MG63 (cell line): Measurements from ENCODE around the gene UPK3A. TPM values are rescaled to one million over a fixed set of nuclear protein-coding genes. Genes with fewer than 3 reads are reported as not detected.
"Not testable (repeated sequence)": the region's sequence is repeated elsewhere in the genome, so short reads cannot be mapped to it uniquely, and the experiment has no call there.

Source experiments
- DNase-seq: peaks from one replicate; pipeline ENCODE4 v3.0.0-alpha.2; 2020
- H3K27me3 ChIP-seq: fragments of 250-450 bp; sonication (Bioruptor Pico); 2 replicates; pipeline ENCODE4 v1.5.1; 2020; ENCODE audit warnings: mild to moderate bottlenecking, moderate library complexity
- H3K36me3 ChIP-seq: fragments of 250-450 bp; sonication (Bioruptor Pico); 2 replicates; pipeline ENCODE4 v1.5.1; 2020; ENCODE audit warnings: mild to moderate bottlenecking, moderate library complexity
- H3K4me3 ChIP-seq: fragments of 250-450 bp; sonication (Bioruptor Pico); 2 replicates; pipeline ENCODE4 v1.5.1; 2020; ENCODE audit warnings: mild to moderate bottlenecking, moderate library complexity
- H3K9me3 ChIP-seq: fragments of 250-450 bp; sonication (Bioruptor Pico); 2 replicates; pipeline ENCODE4 v1.5.1; 2020; ENCODE audit warnings: mild to moderate bottlenecking, moderate library complexity
- total RNA-seq: library from RNA; depleted of rRNA; stranded (reverse); fragments of >200 nt; shearing (Covaris generic); gene quantifications from 2 replicates; pipeline ENCODE4 v1.2.3, GENCODE V29; 2014; ENCODE audit warnings: low replicate concordance

The UPK3A gene
- total RNA-seq, 1 experiment from 2014 or later: not detected

- Histone ChIP-seq H3K4me3 (no peak overlapping the region), H3K36me3 (no peaks in the 10 kb centered on the region), H3K27me3 (no peaks in the 10 kb centered on the region), H3K9me3 (no peaks in the 10 kb centered on the region)
- DNase-seq: no peak
These were observed 7.2 kb downstream of the UPK3A start for GRCh38 chr22:45291931-45292290.

- DNase-seq: no peak
- Histone ChIP-seq H3K4me3 (no peak overlapping the region), H3K27me3 (no peaks in the 10 kb centered on the region), H3K36me3 (no peaks in the 10 kb centered on the region), H3K9me3 (no peaks in the 10 kb centered on the region)
These were observed 8.1 kb downstream of the UPK3A start for GRCh38 chr22:45292731-45293442.

DNA sequence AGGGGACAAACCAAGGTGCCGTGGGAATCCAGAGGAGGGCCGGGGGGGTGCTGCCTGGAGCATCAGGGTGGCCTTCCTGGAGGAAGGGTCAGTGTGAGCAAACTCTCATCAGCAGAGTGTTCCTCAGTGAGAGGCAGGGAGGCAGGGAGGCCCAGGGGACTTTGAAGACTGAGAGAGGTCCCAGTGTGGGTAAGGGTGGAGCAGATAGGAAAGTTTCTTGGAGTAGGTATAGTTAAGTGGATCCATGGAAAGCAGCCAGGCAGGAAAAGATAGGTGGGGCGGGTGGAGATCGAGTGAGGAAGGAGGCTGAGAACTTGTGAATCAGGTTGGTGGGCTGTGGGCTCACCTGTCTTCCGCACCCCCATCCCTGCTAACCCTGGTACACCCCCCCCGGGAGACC, 9.3 kb downstream of the UPK3A start:
- Histone ChIP-seq H3K27me3 (no peaks in the 10 kb centered on the region), H3K9me3 (no peaks in the 10 kb centered on the region), H3K36me3 (no peaks in the 10 kb centered on the region), H3K4me3 (no peak overlapping the region)
- DNase-seq: no peak

DNA sequence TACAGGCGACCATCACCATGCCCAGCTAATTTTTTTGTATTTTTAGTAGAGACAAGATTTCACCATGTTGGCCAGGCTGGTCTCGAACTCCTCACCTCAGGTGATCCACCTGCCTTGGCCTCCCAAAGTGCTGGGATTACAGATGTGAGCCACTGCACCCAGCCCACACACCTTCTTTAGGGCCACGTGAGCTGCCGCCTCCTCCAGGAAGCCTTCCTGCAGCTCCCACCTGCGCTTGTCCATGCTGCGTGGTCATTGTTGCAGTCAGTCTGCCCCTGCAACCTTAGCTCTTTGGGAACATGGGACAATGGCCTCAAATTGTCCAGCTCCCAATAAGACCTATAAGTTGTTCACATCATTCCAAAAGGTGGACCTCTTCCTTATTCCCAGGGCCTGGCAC, 10.3 kb downstream of the UPK3A start:
- not testable (repeated sequence) for H3K36me3 ChIP-seq, H3K27me3 ChIP-seq, H3K9me3 ChIP-seq, H3K4me3 ChIP-seq, DNase-seq

DNA sequence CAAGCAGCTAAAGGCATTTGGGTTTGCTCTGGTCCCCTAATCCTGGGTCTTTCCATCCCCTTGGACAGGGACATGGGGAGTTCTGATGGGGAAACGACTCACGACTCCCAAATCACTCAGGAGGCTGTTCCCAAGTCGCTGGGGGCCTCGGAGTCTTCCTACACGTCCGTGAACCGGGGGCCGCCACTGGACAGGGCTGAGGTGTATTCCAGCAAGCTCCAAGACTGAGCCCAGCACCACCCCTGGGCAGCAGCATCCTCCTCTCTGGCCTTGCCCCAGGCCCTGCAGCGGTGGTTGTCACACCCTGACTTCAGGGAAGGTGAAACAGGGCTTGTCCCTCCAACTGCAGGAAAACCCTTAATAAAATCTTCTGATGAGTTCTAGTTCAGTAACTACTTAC, 10.7 kb downstream of the UPK3A start:
- no peaks in the 10 kb centered on the region for H3K27me3 ChIP-seq
- H3K9me3 ChIP-seq: no peaks in the 10 kb centered on the region
- DNase-seq: no peak
- no peaks in the 10 kb centered on the region for H3K36me3 ChIP-seq
- no peak overlapping the region for H3K4me3 ChIP-seq

GRCh38 chr22:45296628-45297297, 12.0 kb downstream of the UPK3A start:
- Histone ChIP-seq H3K36me3 (no peaks in the 10 kb centered on the region), H3K9me3 (no peaks in the 10 kb centered on the region), H3K27me3 (no peaks in the 10 kb centered on the region), H3K4me3 (no peak overlapping the region)
- DNase-seq: no peak

GRCh38 chr22:45298934-45299505, 14.3 kb downstream of the UPK3A start:
- Histone ChIP-seq H3K4me3 (no peak overlapping the region), H3K27me3 (no peaks in the 10 kb centered on the region), H3K9me3 (no peaks in the 10 kb centered on the region), H3K36me3 (no peaks in the 10 kb centered on the region)
- DNase-seq: no peak

DNA sequence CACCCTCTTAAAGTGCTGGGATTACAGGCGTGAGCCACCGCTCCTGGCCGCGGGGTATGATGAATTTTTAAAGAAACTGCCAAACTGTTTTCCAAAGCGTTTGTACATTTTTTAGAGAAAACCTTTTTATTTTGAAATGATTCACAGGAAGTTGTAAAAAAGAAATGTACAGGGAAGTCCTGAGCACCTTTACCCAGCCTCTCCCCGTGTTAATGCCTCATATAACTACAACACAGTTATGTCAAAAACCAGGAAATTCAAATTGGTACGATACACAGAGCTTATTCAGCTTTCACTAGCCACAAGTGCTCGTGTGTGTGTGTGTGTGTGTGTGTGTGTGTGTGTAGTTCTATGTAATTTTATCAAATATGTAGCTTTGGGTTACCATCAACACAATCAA, 18.0 kb downstream of the UPK3A start:
- H3K4me3 ChIP-seq: no peak overlapping the region
- H3K27me3 ChIP-seq: no peaks in the 10 kb centered on the region
- no peaks in the 10 kb centered on the region for H3K36me3 ChIP-seq
- no peak for DNase-seq
- no peaks in the 10 kb centered on the region for H3K9me3 ChIP-seq

DNA sequence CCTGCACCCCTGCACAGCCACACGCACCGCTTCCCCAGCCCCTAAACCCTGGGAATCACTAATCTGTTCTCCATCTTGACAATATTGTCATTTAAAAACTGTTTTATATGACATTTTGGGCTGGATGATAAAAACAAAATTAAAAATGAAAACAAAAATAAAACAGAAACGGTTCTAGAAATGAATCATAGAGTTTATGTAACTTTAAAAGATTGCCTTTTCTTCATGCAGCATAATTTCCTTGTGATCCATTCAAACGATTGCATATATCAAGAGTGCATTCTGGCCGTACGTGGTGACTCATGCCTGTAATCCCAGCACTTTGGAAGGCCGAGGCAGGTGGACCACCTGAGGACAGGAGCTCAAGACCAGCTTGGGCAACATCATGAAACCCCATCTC, 18.4 kb downstream of the UPK3A start:
- Histone ChIP-seq H3K27me3 (no peaks in the 10 kb centered on the region), H3K4me3 (no peak overlapping the region), H3K9me3 (no peaks in the 10 kb centered on the region), H3K36me3 (no peaks in the 10 kb centered on the region)
- DNase-seq: no peak

DNA sequence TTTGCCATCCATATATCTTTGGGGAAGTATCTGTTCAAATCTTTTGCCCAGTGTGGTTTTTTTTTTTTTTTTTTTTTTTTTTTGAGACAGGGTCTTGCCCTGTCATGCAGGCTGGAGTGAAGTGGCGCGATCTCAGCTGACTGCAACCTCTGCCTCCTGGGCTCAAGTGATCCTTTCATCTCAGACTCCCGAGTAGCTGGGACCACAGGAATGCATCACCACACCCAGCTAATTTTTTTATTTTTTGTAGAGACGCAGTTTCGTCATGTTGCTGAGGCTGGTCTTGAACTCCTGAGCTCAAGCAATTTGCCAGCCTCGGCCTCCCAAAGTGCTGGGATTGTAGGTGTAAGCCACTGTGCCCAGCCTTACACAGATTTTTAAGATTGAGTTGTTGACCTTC, 20.2 kb downstream of the UPK3A start:
- no peak for DNase-seq
- H3K36me3 ChIP-seq: no peaks in the 10 kb centered on the region
- H3K9me3 ChIP-seq: no peaks in the 10 kb centered on the region
- H3K4me3 ChIP-seq: no peak overlapping the region
- H3K27me3 ChIP-seq: no peaks in the 10 kb centered on the region

DNA sequence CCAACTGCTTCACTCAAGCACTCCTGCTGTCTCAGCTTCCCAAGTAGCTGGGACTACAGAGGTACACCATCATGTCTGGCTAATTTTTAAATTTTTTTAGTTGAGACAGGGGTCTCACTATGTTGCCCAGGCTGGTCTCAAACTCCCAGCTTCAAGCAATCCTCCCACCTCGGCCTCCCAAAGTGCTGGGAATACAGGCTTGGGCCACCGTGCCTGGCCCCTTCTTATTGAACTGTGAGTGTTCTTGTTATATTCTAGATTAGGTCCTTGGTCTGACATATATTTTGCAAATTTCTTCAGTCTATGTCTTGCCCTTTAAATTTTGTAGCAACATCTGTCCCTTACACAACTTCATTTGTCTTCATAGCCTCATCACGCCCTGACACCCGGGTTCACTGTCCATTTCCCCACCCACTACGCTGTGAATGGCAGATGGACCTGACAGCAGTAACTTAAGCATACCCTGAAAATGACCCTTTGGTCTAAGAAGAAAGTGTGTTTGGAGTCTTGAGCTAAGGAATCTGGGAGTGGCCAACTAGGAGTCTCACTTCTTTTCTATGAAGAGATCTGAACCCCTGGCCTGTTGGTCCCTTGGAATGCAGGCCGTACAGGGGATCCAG, 20.8 kb downstream of the UPK3A start:
- DNase-seq: no peak
- Histone ChIP-seq H3K9me3 (no peaks in the 10 kb centered on the region), H3K36me3 (no peaks in the 10 kb centered on the region), H3K4me3 (no peak overlapping the region), H3K27me3 (no peaks in the 10 kb centered on the region)

- Histone ChIP-seq H3K36me3 (no peaks in the 10 kb centered on the region), H3K27me3 (no peaks in the 10 kb centered on the region), H3K9me3 (no peaks in the 10 kb centered on the region), H3K4me3 (no peak overlapping the region)
- no peak for DNase-seq
These were observed 21.4 kb downstream of the UPK3A start for GRCh38 chr22:45306139-45306538.

GRCh38 chr22:45308391-45308956, 23.7 kb downstream of the UPK3A start:
- H3K9me3 ChIP-seq: no peaks in the 10 kb centered on the region
- no peak for DNase-seq
- no peaks in the 10 kb centered on the region for H3K27me3 ChIP-seq

DNA sequence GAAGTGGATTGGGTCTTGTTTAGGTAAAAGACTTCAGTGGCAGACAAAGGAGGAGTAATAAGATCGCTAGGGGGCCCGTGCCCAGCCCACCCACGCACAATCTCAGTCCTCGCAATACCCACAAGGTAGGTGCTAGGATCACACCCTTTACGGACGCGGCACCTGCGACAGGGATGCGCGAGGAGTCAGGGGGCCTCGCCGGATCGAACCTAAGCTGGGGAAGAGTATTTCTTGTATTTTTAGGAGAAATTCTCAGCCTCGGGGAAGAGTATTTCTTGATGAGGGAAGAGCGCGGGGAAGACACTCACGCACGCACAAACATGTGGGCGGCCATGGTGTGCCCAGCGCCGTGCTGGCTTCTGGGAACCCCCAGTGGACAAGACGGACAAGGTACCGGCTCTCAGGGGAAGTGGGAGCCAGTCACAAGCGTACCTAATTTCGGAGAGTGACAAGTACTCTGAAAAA, 24.2 kb downstream of the UPK3A start:
- peak overlapping the region; percentile 79 for H3K4me3 ChIP-seq
- DNase-seq: no peak

More at GRCh38 chr22:45308391-45308956, 23.7 kb downstream of the UPK3A start:
- Histone ChIP-seq H3K36me3 (no peaks in the 10 kb centered on the region), H3K4me3 (no peak overlapping the region)

GRCh38 chr22:45309422-45310227, 24.9 kb downstream of the UPK3A start, which contains the start of gene FAM118A:
TSS of gene FAM118A (plus strand) at chr22:45309934. CDS start at chr22:45322380, 12,446 bp downstream.
- DNase-seq: peak; percentile 81
- Histone ChIP-seq H3K27me3 (no peaks in the 10 kb centered on the region), H3K4me3 (peak within 1 kb of the TSS; percentile 79), H3K9me3 (no peaks in the 10 kb centered on the region), H3K36me3 (no peaks in the 10 kb centered on the region)

More for the DNA sequence above, 24.2 kb downstream of the UPK3A start:
- Histone ChIP-seq H3K27me3 (no peaks in the 10 kb centered on the region), H3K9me3 (no peaks in the 10 kb centered on the region), H3K36me3 (no peaks in the 10 kb centered on the region)

DNA sequence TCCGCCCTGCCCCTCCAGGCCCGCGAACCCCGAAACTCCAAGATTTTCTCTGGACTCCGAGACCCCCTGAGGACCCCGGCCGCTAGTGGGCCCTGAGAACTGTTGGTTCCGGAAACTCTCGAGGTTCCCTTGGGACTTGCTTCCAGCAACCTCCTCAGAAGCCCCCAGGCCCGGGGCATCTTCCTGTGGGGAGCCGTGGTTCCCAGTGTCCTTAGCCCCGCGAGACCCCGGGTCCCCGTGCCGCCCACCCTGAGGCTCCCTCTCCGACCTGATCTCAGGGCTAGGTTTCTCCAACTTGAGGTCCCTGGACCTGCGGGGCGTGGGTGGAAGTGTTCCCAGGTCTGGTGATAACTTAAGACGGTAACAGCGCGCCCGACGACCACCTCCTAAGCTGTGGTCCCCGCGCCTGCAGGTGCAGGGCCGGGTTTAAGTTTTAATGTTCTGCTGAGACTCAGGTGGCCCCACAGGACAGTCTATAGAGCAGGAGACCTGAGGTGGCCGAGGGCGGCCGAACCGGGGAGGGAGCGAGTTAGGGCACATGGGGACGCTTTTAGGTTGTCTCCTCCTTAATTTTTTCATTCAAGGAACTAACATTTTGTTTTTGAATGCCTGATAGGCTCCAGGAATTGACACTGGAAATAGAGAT, 25.7 kb downstream of the UPK3A start:
- peak overlapping the region; percentile 79 for H3K4me3 ChIP-seq
- H3K27me3 ChIP-seq: no peaks in the 10 kb centered on the region
- DNase-seq: no peak
- H3K9me3 ChIP-seq: no peaks in the 10 kb centered on the region
- H3K36me3 ChIP-seq: no peaks in the 10 kb centered on the region
